ENCODE results near the gene RASA3. TPM values are rescaled to one million over a fixed set of nuclear protein-coding genes. Genes with fewer than 3 reads are reported as not detected.

RASA3 gene
- total RNA-seq, 1 donor from 2014 or later: 12.7 TPM

DNA sequence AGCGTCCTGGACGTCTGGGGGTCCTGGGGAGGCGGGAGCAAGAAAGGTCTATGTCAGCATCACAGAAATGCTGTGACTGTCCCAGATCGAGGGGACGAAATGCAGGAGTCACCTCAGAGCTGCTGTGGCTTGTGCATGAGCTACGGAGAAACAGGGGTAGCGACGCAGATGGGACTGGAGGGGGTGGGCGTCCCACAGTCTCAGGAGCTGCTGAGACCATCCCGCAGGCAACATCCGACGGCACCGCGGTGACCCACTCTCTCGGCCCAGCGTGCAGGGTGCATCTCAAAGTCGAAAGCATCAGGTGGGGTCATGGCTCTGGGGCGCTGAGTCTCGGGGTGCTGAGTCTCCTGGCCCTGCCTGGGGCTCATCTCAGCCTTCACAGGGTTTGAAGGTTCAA is 121.2 kb downstream of the RASA3 start:
- DNase-seq (ENCODE audit: missing footprints) (peak; percentile 6), ATAC-seq (no peak)
- intact Hi-C loops (cut with DNase I): no loop called here

DNA sequence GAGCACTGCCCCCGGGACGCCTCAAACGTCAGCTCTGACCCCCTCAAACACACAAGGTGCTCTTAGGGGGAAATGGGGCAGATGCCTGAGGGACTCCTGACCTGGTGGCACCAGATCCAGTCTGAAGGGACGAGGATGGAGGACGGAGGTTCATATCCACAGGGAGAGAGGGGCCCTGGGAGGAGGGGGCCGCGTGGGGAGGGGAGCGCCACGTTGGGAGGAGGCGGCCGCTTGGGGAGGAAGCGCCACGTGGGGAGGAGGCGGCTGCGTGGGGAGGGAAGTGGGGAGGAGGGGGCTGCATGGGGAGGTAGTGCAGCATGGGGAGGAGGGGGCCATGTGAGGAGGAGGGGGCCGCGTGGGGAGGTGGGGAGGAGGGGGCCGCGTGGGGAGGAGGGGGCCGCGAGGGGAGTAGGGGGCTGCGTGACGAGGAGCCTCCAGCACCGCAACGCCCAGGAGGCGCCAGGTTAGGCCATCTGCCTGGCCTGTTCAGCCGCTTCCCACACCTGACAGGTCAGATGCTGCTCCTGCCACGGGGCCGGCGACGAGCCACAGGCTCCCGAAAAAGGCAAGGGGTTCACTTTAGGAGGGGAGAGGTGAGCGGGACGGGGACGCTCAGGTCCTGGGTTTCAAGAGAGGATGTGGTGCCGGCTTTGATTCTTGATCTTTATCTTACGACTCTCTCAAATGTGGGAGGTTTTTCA is 121.9 kb downstream of the RASA3 start:
- no peak for ATAC-seq
- peak; percentile 53 for DNase-seq (ENCODE audit: missing footprints)
- intact Hi-C loops (cut with DNase I): no loop called here

DNA sequence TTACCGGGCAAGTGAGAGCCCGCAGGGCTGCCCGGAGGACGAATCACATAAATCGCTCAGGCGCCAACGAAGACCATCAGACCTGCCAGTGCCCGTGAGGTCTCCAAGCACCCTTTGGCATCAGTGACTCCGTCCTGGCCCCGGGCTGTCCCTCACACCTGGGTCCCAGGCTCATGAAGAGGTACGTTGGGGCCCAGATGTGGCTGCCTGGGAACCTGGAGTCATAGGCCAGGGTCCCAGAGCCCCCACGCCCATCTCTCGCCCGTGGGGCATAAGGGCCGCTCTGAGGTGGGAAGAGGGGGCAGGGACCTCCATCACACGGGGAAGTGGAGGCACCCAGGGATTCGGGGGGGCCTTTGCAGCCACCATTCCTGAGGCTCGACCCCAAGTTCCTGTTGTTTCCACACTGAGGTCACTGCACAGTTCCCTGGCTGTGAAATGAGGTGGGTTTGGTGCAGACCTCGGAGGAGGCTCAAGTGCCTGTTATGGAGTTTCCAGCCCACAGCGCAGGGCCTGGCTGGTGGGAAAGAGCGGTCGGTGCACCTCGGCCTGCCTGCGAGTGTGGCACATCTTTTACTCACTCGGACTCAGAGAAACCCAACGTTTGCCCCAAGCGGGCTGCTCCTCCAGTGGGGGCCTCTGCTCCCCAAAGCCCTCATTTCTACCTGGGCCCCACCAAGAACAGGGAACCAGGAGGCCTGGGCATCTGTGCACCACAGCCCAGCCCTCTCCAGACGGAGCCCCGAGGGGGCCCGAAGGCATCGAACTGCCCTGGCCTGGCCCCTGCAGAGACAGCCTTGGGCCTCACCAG is 122.6 kb downstream of the RASA3 start:
- peak; percentile 48 for DNase-seq (ENCODE audit: missing footprints)
- ATAC-seq: no peak
- intact Hi-C loops (cut with DNase I): no loop called here

DNA sequence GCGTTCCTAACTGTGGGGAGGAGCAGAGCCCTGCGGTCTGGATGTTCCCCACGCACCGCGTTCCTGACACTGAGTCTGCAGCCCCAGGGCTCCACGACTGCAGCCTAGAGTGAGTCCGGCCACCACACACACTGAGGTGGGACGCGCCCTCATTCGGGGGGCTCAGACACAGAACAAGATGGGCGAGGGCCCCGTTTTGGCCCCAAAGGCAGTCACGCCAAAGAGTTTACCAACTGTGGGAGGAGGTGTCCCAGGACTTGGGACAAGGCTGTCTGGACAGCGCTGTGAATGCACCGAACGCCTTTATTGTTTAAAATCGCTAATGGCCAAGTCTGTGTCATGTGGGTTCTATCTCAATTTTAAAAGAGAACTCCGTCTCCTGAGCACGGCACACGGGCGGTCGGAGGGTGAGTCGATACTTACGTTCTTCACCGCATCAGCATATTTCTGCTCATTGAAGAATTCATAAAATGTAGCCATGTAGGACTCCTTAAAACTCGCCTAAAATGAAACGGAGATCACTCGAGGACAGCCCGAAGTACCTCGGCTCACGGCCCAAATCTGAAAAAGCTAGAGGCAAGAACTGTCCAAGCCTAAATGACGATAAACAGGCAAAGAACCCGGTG is 123.3 kb downstream of the RASA3 start:
- intact Hi-C loops (cut with DNase I): no loop called here
- peak; percentile 68 for DNase-seq (ENCODE audit: missing footprints)
- no peak for ATAC-seq

DNA sequence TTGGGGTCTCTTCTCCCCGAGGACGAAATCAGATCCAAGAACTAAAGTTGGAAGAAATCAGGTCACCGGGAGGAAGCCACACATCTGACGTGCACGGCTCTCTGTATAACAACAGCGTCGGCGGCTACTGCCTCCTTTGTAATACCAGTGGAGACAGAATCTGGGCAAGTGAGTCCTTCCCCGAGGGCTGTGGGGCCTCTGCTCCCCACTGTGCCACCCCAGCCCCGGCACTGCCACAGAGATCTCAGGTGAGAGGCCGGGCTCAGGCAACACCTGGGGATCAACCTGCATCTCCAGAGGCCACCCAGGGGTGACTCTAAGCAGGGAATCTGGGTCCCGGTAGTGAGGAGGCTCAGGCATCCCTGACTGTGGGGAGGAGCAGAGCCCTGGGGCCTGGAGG is 124.9 kb downstream of the RASA3 start:
- DNase-seq (ENCODE audit: missing footprints) (peak; percentile 50), ATAC-seq (no peak)
- intact Hi-C loops (cut with DNase I): no loop called here

DNA sequence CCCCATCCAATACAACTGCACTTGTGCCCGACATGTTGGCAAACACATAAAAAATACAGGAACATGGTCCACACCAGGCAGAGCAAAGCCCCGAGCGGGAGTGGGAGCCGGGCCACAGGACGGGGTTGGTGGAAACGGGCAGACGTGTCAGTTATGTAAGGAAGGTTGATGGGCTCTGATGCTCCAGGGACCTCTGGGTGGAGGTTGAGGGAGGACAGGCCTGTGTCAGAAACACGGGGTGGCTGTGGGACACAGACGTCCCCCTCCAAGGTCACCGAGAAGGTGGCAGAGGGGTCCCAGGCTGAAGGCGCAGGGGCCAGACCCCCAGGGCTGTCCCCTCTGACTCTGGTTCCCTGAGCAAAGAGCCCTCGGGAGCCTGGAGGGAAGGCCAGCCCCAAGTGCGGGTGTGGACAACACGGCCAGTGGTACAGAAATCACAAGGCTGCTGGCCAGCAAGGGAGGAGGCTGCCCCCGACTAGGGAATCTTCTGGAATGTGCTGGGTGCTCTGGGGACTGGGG is 127.2 kb downstream of the RASA3 start:
- DNase-seq (ENCODE audit: missing footprints) (no peak), ATAC-seq (peak; percentile 30)
- intact Hi-C loops (cut with DNase I): no loop called here

DNA sequence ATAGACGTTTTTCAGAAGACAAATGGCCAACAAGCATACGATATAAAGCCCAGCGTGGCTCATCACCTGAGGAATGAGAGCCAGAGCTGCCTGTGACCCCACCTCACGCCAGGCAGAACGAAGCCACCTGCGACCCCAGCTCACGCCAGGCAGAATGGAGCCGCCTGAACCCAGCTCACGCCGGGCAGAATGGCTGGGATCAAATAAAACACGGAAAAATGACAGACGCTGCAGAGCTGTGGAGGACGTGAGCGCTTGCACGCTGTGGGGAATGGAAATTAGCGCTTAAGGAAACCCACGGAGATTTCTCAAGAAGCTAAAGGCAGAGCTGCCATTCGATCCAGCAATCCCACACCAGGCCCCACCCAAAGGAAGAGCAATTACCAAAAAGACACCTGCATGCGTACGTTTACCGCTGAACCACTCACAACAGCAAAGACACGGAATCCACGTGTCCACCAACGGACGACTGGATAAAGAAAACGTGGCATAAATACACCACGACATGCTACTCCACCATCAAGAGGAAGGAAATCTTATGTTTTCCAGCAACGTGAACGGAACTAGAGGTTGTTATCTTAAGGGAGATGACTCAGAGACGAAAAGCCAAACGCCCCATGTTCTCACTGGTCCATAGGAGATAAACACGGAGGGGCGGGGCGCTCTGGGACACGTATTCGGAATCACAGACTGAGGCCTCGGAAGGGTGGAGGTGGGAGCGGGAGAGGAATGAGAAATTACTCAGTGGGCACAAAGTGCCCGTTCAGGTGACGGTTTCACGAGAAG is 127.8 kb downstream of the RASA3 start:
- ATAC-seq (peak; percentile 58), DNase-seq (ENCODE audit: missing footprints) (peak; percentile 82)
- intact Hi-C loops (cut with DNase I): no loop called here

DNA sequence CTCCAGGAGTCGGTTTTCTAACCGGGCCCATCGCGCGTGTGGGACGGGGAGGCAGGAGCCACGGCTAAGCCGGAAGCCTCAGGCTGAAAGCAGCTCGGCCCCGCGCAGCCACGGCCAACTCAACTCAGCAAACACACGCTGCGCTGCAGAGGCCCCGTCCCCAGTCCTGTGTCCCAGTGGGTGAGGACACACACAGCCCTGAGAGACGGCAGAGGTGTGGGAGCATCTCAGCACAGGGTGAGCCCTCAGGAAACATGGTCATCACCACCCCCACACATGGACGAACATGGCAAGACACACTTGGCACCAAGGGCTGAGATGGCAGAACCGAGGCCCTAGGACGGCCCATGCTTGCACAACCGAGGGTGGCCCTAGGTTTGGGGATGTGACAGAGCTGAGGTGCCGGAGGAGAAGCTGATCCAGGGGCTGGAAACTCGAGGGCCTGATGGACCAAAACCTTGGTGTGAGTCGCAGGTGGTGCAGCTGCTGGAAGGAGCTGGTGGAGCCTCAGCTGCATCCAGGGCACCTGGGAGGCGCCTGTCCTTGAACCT is 129.6 kb downstream of the RASA3 start:
- intact Hi-C loops (cut with DNase I): no loop called here
- no peak for ATAC-seq
- DNase-seq (ENCODE audit: missing footprints): peak; percentile 32

DNA sequence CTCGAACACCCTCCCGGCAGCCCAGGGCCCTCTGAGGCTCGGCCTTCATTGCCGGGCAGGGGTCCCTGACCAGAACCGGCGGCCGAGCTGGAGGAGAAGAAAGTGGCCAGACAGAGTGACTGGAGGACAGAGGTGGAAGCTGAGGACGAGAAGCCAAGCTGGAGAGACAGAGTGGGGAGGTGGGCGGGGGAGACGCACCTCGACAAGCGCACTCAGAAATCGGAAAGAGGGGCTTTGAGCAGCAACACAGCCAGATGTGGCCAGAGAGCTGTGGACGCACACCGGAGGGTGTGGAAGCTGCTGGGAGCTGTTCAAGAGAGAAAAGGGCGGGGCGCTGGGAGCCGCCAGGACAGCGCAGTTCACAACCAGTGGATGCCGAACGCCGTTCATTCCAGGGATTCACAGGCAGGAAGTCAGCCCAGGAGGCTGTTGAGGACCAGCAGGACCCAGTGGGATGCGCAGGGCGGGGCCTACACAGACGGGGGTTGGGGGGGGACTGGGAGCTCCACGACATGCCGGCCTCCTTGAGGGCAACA is 130.3 kb downstream of the RASA3 start:
- ATAC-seq (no peak), DNase-seq (ENCODE audit: missing footprints) (peak; percentile 64)
- intact Hi-C loops (cut with DNase I): no loop called here

DNA sequence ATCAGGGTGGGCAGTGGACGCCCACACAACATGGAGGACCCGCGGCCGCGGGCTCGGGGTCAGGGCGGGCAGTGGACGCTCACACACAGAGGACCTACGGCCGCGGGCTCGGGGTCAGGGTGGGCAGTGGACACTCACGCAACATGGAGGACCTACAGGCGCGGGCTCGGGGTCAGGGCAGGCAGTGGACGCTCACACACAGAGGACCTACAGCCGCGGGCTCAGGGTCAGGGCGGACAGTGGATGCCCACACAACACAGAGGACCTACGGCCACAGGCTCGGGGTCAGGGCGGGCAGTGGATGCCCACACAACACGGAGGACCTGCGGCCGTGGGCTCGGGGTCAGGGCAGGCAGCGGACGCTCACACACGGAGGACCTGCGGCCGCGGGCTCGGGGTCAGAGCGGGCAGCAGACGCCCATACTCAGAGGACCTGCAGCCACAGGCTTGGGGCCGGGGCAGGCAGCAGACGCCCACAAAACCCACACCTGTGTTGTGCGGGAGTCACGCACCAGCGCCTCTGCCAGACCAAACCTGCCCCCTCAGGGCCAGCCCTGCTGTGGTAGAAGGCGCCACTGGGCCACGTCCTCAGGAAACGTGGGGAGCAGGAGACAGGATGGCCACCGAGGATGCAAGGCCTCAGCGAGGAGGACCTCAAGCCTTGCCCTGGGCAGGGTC is 131.0 kb downstream of the RASA3 start:
- DNase-seq (ENCODE audit: missing footprints) (peak; percentile 66), ATAC-seq (peak; percentile 4)
- intact Hi-C loops (cut with DNase I): no loop called here

DNA sequence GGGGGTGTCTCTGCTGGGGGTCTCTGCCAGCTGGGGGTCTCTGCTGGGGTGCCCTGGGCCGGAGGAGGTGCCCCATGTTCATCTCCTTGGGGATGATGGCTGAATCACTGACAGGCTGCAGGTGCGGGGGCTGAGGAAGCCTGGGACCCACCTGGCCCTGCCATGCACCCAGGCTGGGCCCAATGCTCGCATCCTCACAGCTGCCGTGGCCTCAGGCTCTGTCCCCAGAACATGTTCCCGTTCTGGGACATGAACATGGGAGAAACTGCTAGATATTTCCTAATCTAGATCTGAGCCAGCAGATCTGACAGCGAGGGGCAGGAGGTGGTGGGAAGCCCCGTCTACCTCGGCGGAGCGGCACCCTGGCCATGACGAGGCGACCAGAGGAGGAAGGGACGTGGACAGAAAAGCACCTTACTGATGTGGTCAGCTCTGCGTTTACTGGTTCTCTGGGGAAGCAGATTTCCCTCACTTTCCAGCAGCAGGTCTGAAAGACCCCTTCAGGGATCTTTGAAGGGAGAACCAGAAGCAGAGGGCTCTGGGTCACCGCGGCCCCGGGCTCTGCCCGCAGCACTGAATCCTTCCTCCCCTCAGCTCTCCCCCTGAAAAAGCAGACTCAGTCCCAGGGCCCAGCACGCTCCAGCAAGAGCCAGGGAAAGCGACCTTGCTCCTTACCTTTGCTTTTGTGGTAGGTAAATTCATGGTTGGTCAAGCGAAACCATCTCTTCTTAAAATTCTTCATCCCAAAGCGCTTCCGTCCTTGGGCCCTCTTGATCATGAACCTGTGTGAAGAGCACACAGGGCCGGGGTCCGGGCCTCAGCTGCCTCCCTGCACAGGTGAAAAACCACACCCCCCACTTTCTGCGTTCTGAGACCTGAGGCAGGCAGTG is 132.0 kb downstream of the RASA3 start:
- ATAC-seq (no peak), DNase-seq (ENCODE audit: missing footprints) (peak; percentile 23)

DNA sequence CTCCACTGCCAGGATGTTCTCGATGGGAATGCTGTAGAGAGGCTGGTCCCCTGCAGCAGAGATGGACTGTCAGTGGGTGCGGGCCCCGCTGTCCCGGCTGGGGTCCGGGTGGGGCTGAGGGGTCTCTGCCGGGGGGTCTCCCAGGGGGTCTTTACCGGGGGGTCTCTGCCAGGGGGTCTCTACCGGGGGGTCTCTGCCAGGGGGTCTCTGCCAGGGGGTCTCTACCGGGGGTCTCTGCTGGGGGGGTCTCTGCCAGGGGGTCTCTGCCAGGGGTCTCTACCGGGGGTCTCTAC is 132.9 kb downstream of the RASA3 start:
- ATAC-seq: no peak
- intact Hi-C loops (cut with DNase I): no loop called here
- DNase-seq (ENCODE audit: missing footprints): no peak

More for the DNA sequence above, 132.0 kb downstream of the RASA3 start:
- intact Hi-C loops (cut with DNase I): no loop called here

DNA sequence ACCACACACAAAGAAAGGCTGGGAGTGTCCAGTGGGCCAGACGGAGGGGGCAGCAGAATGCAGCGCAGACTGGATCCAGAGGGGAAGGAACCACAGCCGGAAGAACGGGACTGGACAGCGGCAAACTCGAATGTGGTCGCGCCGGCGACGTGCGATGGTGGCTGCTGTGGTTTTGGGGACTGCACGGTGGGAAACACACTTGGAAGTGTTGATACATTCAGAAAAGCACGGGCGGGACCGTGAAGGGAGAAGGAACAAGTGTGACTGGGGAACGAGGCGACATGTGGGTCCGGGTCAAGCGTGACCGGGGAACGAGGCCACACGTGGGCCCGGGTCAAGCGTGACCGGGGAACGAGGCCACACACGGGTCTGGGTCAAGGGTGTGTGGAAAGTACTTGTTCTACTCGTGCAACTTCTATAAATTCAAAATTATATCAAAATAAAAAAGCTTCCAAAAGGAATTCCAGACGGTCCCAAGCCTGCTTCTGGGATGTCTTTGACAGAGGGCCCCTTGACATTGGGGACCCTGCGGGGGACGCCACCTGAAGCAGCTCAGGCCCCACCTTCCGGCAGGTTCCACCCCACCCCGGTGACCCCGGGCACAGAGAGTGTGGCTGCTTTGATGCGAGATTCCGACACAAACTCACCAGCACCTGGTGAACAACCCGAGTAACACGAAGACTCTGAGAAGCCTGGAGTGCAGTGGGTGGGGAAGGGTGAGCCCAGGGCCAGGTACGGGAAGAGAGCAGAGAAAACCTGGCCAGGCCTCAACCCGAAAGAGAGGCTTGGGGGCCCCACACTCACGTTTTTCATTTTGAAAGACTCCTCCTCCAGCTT is 133.4 kb downstream of the RASA3 start:
- DNase-seq (ENCODE audit: missing footprints) (peak; percentile 23), ATAC-seq (no peak)
- intact Hi-C loops (cut with DNase I): no loop called here

DNA sequence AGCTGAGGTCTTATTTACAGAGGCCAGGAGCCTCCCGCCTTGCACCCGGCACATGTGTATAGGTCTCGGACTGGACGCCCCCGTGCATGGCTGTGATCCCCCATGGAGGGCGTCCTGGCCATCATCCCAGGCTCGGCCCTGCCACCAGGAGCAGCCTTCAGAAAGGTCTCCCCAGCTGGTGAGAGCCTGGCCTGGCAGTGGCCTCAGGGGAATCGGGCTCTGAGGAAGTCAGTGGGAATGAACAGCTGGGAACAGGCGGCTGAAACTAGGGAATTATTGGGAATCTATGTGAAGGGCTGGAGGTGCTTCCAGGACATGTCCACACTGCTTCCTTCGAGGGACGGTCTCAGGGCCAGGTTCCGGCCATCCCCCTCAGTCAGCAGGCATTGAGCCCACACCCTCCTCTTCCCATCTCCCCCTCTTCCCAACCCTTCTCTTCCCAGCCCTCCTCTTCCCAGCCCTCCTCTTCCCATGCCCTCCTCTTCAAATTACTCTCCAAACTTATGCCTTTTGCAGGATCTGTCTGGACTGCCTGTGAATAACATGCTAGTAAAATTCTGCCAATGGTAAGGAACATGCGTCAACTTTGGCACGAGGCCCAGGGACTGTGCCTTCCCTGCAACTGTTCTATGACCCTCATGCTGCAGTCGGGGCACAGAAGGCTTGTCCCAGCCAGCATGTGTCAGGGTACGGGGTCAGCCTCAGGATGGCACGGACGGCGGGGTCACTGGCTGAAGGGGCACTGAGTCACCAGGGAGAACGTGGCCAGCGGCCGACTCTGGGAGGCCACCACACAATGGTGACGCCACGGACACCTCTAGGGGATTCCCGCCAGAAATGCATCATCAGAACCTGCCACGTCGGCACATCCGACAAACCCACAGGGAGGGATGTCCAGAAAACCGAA is 134.3 kb downstream of the RASA3 start:
- DNase-seq (ENCODE audit: missing footprints): peak; percentile 80
- intact Hi-C loops (cut with DNase I): no loop called here
- peak; percentile 53 for ATAC-seq

Measured in Right ventricle myocardium inferior (tissue), 1 donor.